ENCODE measurements around the gene UCN2. TPM values are rescaled to one million over a fixed set of nuclear protein-coding genes. Genes with fewer than 3 reads are reported as not detected.
A peak's percentile ranks its signal among the peaks of the same experiment; 100 is the strongest.

UCN2 gene
- total and polyA plus RNA-seq, 9 of the 15 experiments (the other 6 are each of a cell fraction or from before 2014, with no cell fraction given): 0.08 to 0.11 TPM; not detected in 7

DNA sequence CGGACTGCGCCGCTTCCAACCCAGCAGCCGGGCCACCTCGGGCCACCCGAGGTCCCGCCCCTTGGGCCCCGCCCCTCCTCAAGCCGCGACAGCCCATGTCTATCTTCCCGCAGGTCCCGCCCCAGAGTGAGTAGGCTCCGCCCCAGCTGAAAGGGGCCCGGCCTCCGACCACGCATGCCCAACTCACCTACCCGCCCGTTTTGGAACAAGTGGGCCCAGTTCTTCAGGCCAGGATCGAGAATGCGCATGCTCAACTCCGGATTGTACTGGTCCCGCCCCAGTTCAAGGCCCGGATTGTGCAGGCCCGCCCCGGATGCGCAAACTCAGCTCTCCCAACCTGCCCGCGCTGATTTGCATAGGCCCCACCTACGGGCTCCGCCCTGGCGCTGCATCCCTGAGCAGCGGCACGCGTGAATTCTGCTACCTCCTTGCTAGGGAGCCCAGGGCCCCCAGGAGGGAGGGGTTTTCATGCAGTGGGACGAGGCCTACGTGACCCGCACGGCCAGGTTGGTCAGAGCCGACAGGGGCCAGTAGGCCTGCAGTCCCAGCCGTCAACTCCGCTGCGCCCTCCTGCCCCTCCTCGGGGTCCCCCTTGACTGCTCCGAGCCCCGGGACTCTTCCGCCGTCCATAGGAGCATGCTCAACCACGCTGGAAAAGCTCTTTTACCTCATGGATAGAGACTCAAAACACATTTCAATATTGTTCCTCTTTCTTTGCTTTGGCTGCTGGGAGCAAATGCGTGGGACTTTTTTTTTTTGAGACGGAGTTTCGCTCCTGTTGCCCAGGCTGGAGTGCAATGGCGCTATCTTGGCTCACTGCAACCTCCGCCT lies 6.6 kb downstream of the UCN2 start, which contains the start of gene PFKFB4 (continued):
- TF ChIP-seq ATF7 (IDR thresholded peaks at IDR 0.05) (peak; percentile 44; the same call in 1 of the 2 replicates), GTF2E2 (tag; IDR thresholded peaks at IDR 0.05) (no peak), PKNOX1 (IDR thresholded peaks at IDR 0.05) (peak; percentile 96), HEY1 (CRISPR knock-in tag; IDR thresholded peaks at IDR 0.05; ENCODE audit: borderline replicate concordance) (no peak), SOX6 (IDR thresholded peaks at IDR 0.05) (no peak), CTCFL (IDR thresholded peaks at IDR 0.05; ENCODE audit: borderline replicate concordance, insufficient read depth, low read depth, low read length, poor library complexity, severe bottlenecking) (no peak), E2F3 (CRISPR knock-in tag; IDR thresholded peaks at IDR 0.05) (no peak), TCF3 (CRISPR knock-in tag; IDR thresholded peaks at IDR 0.05) (no peak), SFPQ (IDR thresholded peaks at IDR 0.05; ENCODE audit: low read depth, low read length) (no peak), HDAC1 (IDR thresholded peaks at IDR 0.05) (peak in 1 of 2 experiments; percentile 70; a peak in 1 of 4 replicates), TFAP4 (CRISPR knock-in tag; IDR thresholded peaks at IDR 0.05; ENCODE audit: borderline replicate concordance) (peak; percentile 69; the same call in 1 of the 2 replicates), E4F1 (CRISPR knock-in tag; IDR thresholded peaks at IDR 0.05; ENCODE audit: borderline replicate concordance) (no peak)
- TF ChIP-seq, protein P1, sequence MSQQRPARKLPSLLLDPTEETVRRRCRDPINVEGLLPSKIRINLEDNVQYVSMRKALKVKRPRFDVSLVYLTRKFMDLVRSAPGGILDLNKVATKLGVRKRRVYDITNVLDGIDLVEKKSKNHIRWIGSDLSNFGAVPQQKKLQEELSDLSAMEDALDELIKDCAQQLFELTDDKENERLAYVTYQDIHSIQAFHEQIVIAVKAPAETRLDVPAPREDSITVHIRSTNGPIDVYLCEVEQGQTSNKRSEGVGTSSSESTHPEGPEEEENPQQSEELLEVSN (IDR thresholded peaks at IDR 0.05; ENCODE audit: borderline replicate concordance in 1 of 2, extremely low read depth in 1 of 2, insufficient read depth in 1 of 2, insufficient read length in 1 of 2, low read depth in 1 of 2, low read length in 1 of 2, poor library complexity in 1 of 2, severe bottlenecking in 1 of 2): peak in 1 of 2 experiments; percentile 39
- TF ChIP-seq, protein P2, sequence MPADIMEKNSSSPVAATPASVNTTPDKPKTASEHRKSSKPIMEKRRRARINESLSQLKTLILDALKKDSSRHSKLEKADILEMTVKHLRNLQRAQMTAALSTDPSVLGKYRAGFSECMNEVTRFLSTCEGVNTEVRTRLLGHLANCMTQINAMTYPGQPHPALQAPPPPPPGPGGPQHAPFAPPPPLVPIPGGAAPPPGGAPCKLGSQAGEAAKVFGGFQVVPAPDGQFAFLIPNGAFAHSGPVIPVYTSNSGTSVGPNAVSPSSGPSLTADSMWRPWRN (IDR thresholded peaks at IDR 0.05; ENCODE audit: low read depth): no peak

Data from K562 (cell line).